SK-N-SH treated with all-trans-retinoic acid at 6 μM for 48 hours (cell line): Measurements from ENCODE around the gene KRT84.

Experiments
- ATAC-seq: fragments of 200-7000 bp; cut with Tn5 transposase; 3 replicates; pipeline ENCODE4 v1.9.1; 2020; ENCODE audit warnings: mild to moderate bottlenecking, moderate library complexity
- ARNTL ChIP-seq: fragments of 450-650 bp; formaldehyde crosslinking; IDR thresholded peaks from 2 replicates; pipeline ENCODE4 v1.5.0; 2020; ENCODE audit warnings: low read depth, mild to moderate bottlenecking, moderate library complexity, borderline replicate concordance
- BACH2 ChIP-seq: fragments of 250-450 bp; sonication (Bioruptor Pico); IDR thresholded peaks from 2 replicates; pipeline ENCODE4 v1.9.0; 2021; ENCODE audit warnings: mild to moderate bottlenecking, borderline replicate concordance
- CSDC2 ChIP-seq: fragments of 250-450 bp; sonication (Bioruptor Pico); IDR thresholded peaks from 2 replicates; pipeline ENCODE4 v1.5.0; 2020; ENCODE audit warnings: mild to moderate bottlenecking, moderate library complexity
- ESRRG ChIP-seq: fragments of 250-450 bp; sonication (Bioruptor Pico); IDR thresholded peaks from 2 replicates; pipeline ENCODE4 v1.6.1; 2021; ENCODE audit warnings: mild to moderate bottlenecking
- GLIS3 ChIP-seq: fragments of 250-450 bp; sonication (Bioruptor Pico); IDR thresholded peaks from 2 replicates; pipeline ENCODE4 v1.5.0; 2020; ENCODE audit warnings: mild to moderate bottlenecking, moderate library complexity
- ISL1 ChIP-seq: fragments of 250-450 bp; sonication (Bioruptor Pico); IDR thresholded peaks from 2 replicates; pipeline ENCODE4 v2.1.2; 2022; ENCODE audit warnings: mild to moderate bottlenecking, moderate library complexity
- OSR1 ChIP-seq: fragments of 250-450 bp; sonication (Bioruptor Pico); IDR thresholded peaks from 2 replicates; pipeline ENCODE4 v1.8.0; 2022; ENCODE audit warnings: moderate library complexity, mild to moderate bottlenecking, inconsistent platforms
- PPARA ChIP-seq: fragments of 250-450 bp; sonication (Bioruptor Pico); IDR thresholded peaks from 2 replicates; pipeline ENCODE4 v1.5.0; 2020; ENCODE audit warnings: mild to moderate bottlenecking, borderline replicate concordance
- RARB ChIP-seq: fragments of 250-450 bp; sonication (Bioruptor Pico); IDR thresholded peaks from 2 replicates; pipeline ENCODE4 v1.8.0; 2021; ENCODE audit warnings: mild to moderate bottlenecking, moderate library complexity
- SNAI2 ChIP-seq: fragments of 250-450 bp; sonication (Bioruptor Pico); IDR thresholded peaks from 2 replicates; pipeline ENCODE4 v1.5.0; 2020; ENCODE audit warnings: mild to moderate bottlenecking, moderate library complexity
- ZC3H10 ChIP-seq: fragments of 250-450 bp; sonication (Bioruptor Pico); IDR thresholded peaks from 2 replicates; pipeline ENCODE4 v1.5.1; 2021; ENCODE audit warnings: mild to moderate bottlenecking, moderate library complexity
- ZFP3 ChIP-seq: fragments of 250-450 bp; sonication (Bioruptor Pico); IDR thresholded peaks from 2 replicates; pipeline ENCODE4 v1.5.0; 2020; ENCODE audit warnings: mild to moderate bottlenecking, moderate library complexity
- ZFP30 ChIP-seq: fragments of 450-650 bp; formaldehyde crosslinking; IDR thresholded peaks from 2 replicates; pipeline ENCODE4 v1.5.0; 2022; ENCODE audit warnings: mild to moderate bottlenecking, moderate library complexity
- ZNF70 ChIP-seq: fragments of 450-650 bp; formaldehyde crosslinking; IDR thresholded peaks from 2 replicates; pipeline ENCODE4 v1.5.0; 2020; ENCODE audit warnings: mild to moderate bottlenecking, moderate library complexity
- ZNF8 ChIP-seq: fragments of 450-650 bp; formaldehyde crosslinking; IDR thresholded peaks from 2 replicates; pipeline ENCODE4 v1.5.0; 2020; ENCODE audit warnings: mild to moderate bottlenecking, moderate library complexity
- TF ChIP-seq, protein P1 (sequence below): fragments of 250-450 bp; sonication (Bioruptor Pico); IDR thresholded peaks from 2 replicates; pipeline ENCODE4 v1.5.1; 2021; ENCODE audit warnings: mild to moderate bottlenecking, moderate library complexity
- TF ChIP-seq, protein P2 (sequence below): fragments of 250-450 bp; sonication (Bioruptor Pico); IDR thresholded peaks from 2 replicates; pipeline ENCODE4 v1.8.0; 2021; ENCODE audit warnings: low read depth, mild to moderate bottlenecking, moderate library complexity, borderline replicate concordance
- TF ChIP-seq, protein P3 (sequence below): fragments of 250-450 bp; sonication (Bioruptor Pico); IDR thresholded peaks from 2 replicates; pipeline ENCODE4 v1.8.0; 2020; ENCODE audit warnings: mild to moderate bottlenecking, moderate library complexity, borderline replicate concordance
- TF ChIP-seq, protein P4 (sequence below): fragments of 250-450 bp; sonication (Bioruptor Pico); IDR thresholded peaks from 2 replicates; pipeline ENCODE4 v1.5.1; 2020; ENCODE audit warnings: low read depth, mild to moderate bottlenecking, moderate library complexity
- TF ChIP-seq, protein P5 (sequence below): fragments of 250-450 bp; sonication (Bioruptor Pico); IDR thresholded peaks from 2 replicates; pipeline ENCODE4 v1.5.0; 2020; ENCODE audit warnings: mild to moderate bottlenecking, moderate library complexity

The KRT84 gene

DNA sequence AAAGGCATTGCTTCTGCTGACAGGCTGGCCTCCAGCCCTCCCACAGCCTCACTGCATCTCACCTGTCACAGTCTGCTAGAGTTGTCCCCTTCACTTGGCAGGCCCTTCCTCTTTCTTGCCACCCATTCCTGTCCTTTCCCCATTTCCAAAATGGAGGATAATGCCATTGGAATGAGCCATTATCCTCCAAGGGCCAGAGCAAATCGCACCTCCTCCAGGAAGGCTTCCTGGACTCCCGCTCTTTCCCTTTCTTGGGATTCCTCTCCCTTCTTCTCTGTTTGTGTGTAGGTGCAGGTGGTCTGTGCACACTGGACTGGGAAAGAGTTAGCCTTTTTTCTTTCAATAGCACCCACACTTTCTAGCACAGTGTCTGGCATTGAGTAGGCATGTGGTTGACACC lies 16.9 kb upstream of the KRT84 start:
- no peak for TF ChIP-seq ZFP30 (CRISPR knock-in tag)
- TF ChIP-seq ZFP3 (CRISPR knock-in tag) = no peak
- no peak for TF ChIP-seq ISL1 (CRISPR knock-in tag)
- TF ChIP-seq ZC3H10 (CRISPR knock-in tag) = no peak
- TF ChIP-seq ZNF70 (CRISPR knock-in tag) = no peak
- TF ChIP-seq ESRRG (CRISPR knock-in tag) = no peak
- TF ChIP-seq OSR1 = no peak
- no peak for TF ChIP-seq GLIS3
- TF ChIP-seq SNAI2 (CRISPR knock-in tag) = no peak
- no peak for TF ChIP-seq ZNF8
- no peak for ATAC-seq

DNA sequence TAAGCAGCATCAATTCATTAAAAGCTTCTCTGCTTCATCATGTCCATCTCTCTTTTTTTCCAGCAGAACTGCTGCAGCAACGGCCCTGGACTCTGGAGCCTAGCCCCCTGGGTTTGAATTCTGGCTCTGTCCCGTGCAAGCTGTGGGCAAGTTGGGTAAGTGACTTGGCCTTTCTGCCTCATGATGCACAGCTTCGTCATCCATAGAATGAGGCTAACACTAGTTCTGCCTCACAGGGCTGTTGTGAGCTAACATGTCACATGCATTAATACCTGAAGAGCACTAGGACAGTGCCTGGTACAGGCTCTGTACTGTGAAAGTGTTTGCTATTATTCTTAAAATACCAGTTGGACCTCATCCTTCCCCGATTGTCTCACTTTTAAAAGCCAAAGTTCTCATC lies 16.5 kb upstream of the KRT84 start:
- no peak for ATAC-seq
- TF ChIP-seq, protein P1, sequence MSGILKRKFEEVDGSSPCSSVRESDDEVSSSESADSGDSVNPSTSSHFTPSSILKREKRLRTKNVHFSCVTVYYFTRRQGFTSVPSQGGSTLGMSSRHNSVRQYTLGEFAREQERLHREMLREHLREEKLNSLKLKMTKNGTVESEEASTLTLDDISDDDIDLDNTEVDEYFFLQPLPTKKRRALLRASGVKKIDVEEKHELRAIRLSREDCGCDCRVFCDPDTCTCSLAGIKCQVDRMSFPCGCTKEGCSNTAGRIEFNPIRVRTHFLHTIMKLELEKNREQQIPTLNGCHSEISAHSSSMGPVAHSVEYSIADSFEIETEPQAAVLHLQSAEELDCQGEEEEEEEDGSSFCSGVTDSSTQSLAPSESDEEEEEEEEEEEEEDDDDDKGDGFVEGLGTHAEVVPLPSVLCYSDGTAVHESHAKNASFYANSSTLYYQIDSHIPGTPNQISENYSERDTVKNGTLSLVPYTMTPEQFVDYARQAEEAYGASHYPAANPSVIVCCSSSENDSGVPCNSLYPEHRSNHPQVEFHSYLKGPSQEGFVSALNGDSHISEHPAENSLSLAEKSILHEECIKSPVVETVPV = no peak

DNA sequence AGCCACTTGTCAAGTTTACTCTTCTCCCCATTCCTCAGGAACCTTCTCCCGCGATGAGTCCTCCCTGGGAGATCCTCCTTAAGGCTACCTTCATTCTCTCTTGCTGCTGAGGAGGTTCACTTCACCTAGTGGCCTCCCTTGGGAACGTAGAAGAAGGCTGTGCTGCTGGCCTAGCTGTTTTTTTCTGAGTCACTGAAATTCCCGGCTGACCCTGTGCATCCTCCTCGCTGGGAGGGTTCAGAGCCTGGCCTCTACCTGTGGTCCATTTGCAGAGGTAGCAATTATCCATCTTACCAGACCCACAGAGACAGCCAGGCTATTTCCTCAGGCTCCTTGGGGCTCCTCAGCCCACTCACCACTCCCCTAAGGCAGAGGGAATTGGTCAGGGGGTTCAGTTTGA lies 16.1 kb upstream of the KRT84 start:
- ATAC-seq = no peak
- TF ChIP-seq OSR1 = no peak
- no peak for TF ChIP-seq ZFP3 (CRISPR knock-in tag)
- TF ChIP-seq ZC3H10 (CRISPR knock-in tag) = no peak
- TF ChIP-seq GLIS3 = no peak
- no peak for TF ChIP-seq BACH2
- no peak for TF ChIP-seq RARB (CRISPR knock-in tag)
- TF ChIP-seq SNAI2 (CRISPR knock-in tag) = no peak
- no peak for TF ChIP-seq ZNF70 (CRISPR knock-in tag)
- TF ChIP-seq ISL1 (CRISPR knock-in tag) = no peak
- TF ChIP-seq, protein P2, sequence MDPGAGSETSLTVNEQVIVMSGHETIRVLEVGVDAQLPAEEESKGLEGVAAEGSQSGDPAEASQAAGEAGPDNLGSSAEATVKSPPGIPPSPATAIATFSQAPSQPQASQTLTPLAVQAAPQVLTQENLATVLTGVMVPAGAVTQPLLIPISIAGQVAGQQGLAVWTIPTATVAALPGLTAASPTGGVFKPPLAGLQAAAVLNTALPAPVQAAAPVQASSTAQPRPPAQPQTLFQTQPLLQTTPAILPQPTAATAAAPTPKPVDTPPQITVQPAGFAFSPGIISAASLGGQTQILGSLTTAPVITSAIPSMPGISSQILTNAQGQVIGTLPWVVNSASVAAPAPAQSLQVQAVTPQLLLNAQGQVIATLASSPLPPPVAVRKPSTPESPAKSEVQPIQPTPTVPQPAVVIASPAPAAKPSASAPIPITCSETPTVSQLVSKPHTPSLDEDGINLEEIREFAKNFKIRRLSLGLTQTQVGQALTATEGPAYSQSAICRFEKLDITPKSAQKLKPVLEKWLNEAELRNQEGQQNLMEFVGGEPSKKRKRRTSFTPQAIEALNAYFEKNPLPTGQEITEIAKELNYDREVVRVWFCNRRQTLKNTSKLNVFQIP (CRISPR knock-in tag) = no peak
- TF ChIP-seq PPARA = no peak
- no peak for TF ChIP-seq ZFP30 (CRISPR knock-in tag)
- no peak for TF ChIP-seq ZNF8
- TF ChIP-seq, protein P3, sequence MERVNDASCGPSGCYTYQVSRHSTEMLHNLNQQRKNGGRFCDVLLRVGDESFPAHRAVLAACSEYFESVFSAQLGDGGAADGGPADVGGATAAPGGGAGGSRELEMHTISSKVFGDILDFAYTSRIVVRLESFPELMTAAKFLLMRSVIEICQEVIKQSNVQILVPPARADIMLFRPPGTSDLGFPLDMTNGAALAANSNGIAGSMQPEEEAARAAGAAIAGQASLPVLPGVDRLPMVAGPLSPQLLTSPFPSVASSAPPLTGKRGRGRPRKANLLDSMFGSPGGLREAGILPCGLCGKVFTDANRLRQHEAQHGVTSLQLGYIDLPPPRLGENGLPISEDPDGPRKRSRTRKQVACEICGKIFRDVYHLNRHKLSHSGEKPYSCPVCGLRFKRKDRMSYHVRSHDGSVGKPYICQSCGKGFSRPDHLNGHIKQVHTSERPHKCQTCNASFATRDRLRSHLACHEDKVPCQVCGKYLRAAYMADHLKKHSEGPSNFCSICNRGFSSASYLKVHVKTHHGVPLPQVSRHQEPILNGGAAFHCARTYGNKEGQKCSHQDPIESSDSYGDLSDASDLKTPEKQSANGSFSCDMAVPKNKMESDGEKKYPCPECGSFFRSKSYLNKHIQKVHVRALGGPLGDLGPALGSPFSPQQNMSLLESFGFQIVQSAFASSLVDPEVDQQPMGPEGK (CRISPR knock-in tag) = no peak
- no peak for TF ChIP-seq ESRRG (CRISPR knock-in tag)

DNA sequence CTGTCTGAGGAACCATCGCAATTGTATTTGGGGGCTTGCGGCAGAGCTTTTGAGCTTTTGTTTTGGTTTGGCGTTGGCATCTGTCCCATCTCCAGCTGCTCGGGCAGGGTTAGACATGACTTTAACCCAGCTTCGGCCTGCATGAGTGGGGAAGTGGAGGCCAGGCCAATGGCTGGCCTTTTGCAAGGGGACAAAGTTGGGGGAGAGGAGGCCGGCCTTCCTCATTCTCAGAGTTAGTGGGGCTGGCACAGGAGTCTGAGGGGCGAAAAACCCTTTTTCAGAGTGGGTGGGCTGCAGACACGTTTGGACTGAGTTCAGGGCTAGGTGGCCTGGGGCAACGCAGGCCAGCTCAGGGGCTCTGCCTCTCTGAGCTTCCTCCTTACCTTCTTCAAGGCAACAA lies 15.5 kb upstream of the KRT84 start:
- TF ChIP-seq ZNF8 = no peak
- no peak for TF ChIP-seq CSDC2 (CRISPR knock-in tag)
- TF ChIP-seq OSR1 = no peak
- TF ChIP-seq, protein P4, sequence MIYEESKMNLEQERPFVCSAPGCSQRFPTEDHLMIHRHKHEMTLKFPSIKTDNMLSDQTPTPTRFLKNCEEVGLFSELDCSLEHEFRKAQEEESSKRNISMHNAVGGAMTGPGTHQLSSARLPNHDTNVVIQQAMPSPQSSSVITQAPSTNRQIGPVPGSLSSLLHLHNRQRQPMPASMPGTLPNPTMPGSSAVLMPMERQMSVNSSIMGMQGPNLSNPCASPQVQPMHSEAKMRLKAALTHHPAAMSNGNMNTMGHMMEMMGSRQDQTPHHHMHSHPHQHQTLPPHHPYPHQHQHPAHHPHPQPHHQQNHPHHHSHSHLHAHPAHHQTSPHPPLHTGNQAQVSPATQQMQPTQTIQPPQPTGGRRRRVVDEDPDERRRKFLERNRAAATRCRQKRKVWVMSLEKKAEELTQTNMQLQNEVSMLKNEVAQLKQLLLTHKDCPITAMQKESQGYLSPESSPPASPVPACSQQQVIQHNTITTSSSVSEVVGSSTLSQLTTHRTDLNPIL (CRISPR knock-in tag) = no peak
- no peak for TF ChIP-seq SNAI2 (CRISPR knock-in tag)
- no peak for TF ChIP-seq ZFP30 (CRISPR knock-in tag)
- TF ChIP-seq ARNTL = no peak
- TF ChIP-seq ESRRG (CRISPR knock-in tag) = no peak
- TF ChIP-seq, protein P1 = no peak
- TF ChIP-seq, protein P5, sequence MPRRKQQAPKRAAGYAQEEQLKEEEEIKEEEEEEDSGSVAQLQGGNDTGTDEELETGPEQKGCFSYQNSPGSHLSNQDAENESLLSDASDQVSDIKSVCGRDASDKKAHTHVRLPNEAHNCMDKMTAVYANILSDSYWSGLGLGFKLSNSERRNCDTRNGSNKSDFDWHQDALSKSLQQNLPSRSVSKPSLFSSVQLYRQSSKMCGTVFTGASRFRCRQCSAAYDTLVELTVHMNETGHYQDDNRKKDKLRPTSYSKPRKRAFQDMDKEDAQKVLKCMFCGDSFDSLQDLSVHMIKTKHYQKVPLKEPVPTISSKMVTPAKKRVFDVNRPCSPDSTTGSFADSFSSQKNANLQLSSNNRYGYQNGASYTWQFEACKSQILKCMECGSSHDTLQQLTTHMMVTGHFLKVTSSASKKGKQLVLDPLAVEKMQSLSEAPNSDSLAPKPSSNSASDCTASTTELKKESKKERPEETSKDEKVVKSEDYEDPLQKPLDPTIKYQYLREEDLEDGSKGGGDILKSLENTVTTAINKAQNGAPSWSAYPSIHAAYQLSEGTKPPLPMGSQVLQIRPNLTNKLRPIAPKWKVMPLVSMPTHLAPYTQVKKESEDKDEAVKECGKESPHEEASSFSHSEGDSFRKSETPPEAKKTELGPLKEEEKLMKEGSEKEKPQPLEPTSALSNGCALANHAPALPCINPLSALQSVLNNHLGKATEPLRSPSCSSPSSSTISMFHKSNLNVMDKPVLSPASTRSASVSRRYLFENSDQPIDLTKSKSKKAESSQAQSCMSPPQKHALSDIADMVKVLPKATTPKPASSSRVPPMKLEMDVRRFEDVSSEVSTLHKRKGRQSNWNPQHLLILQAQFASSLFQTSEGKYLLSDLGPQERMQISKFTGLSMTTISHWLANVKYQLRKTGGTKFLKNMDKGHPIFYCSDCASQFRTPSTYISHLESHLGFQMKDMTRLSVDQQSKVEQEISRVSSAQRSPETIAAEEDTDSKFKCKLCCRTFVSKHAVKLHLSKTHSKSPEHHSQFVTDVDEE = no peak
- TF ChIP-seq, all 23 proteins: peak for 0
- no peak for ATAC-seq
